Tibial nerve (tissue), 4 donors: ENCODE data around the gene ACVR1.
"Not testable (repeated sequence)": the region's sequence is repeated elsewhere in the genome, so short reads cannot be mapped to it uniquely, and the experiment has no call there.

Experiments
- CTCF ChIP-seq, 5 experiments: fragments of 200-600 bp in 3 of 5; fragments of 450-650 bp in 2 of 5; sonication (generic) in 3 of 5; IDR thresholded peaks; one replicate each; pipeline ENCODE4 v1.5.1; 2016 to 2019; ENCODE audit warnings: antibody characterized with exemption in 5 of 5, mild to moderate bottlenecking in 3 of 5, moderate library complexity in 2 of 5
- EP300 ChIP-seq, 2 donors: sonication (generic); formaldehyde crosslinking; IDR thresholded peaks; one replicate each; pipeline ENCODE4 v1.6.1; 2017; ENCODE audit warnings: antibody characterized with exemption in 2 of 2, mild to moderate bottlenecking in 1 of 2
- POLR2A ChIP-seq, 2 donors: fragments of 450-650 bp; IDR thresholded peaks; one replicate each; pipeline ENCODE4 v1.6.1; 2017; ENCODE audit warnings: antibody characterized with exemption in 2 of 2, mild to moderate bottlenecking in 2 of 2, moderate library complexity in 2 of 2

- not testable (repeated sequence) for TF ChIP-seq CTCF, EP300, POLR2A (IDR thresholded peaks at IDR 0.05)
Measured at GRCh38 chr2:157704148-157704547, 172.0 kb downstream of the ACVR1 start.
